ENCODE results near the gene MSRB1.

Gene MSRB1, protein sequence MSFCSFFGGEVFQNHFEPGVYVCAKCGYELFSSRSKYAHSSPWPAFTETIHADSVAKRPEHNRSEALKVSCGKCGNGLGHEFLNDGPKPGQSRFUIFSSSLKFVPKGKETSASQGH

DNA sequence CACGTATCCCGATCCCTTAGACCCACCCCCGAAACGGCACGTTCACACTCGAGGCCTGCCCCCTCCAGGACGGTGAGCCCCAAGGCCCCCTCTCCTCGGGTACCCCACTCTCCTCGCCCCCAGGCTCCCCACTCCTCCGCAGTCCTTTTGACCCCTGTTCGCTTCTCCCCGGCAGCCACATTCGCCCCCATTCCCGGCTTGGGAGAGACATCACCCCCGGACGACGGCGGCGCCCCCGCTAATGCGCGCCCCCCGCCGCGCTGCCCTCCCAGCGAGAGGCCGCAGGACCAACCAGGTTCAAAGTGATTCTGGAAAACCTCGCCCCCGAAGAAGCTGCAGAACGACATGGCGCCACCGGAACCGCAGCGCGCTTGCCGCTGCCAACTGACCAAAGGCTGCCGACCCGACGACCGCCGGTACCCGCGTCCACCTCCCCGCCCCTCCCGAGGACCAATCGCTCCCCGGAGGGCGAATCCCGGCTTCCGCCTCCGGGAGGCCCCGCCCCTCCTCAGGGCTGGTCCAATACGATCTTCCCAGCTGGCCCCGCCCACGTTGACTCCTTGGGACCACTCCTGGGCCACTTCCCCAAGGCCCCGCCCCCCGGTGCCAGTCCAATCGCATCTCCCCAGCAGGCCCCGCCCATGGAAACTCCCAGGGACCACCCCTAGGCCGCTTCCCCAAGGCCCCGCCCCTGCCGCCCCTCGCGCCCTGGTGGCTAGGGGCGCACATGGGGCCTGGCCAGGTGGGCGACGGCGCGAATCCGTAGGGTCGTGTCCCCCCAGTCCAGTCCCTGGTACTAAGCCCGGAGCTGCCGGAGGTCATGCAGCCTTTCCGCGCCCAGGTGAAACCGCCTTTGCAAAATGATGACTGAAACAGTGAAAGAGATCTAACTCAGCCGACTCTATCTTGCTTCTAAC, at the start of gene MSRB1:
MSRB1 (minus strand) TSS at position 390 of the 917 bp plus-strand sequence; CDS start at position 347, 43 bp downstream.
- peak; percentile 98 to 99 for DNase-seq

GRCh38 chr16:1991948-1992703, 49.1 kb upstream of the MSRB1 start:
- DNase-seq: peak; percentile 97 to 98

DNA sequence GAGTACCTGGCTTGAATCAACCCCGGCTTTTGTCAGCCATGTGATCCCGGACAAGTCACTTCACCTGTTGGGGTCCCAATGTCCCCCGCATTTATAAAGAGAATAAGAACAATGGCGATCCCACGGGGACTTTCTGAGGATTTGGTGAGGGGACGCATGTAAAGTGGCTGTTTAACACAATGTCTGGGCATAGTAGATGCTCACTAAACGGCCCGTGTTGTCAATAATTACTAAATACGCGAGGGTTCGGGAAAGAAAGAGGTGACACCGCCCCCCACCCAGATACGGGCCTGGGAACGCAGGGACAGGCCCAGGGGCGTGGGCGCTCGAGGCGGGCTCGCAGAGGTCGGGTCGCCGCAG, 48.6 kb upstream of the MSRB1 start:
- DNase-seq: no peak

DNA sequence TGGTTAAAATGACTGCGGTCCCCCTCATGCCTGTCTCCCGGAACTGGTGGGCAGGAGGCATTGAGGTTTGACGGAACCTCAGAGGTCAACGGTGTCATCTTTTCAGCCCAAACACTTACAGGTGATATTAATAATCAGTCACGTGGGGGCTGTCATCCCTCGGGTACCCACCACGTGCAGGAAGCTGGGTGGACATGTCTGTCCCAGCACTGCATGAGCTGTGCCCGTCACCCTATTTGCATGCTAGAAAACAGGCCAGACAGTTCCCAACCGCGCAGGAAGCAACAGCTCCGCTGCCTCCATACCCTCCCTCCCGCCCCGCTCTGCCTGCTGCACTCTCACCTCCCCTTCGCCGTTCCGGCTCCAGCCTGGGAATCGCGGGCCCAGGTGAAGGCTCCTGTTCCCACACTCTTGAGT, 48.1 kb upstream of the MSRB1 start:
- DNase-seq: peak; percentile 68 to 80

GRCh38 chr16:1990351-1991134, 47.5 kb upstream of the MSRB1 start:
- peak; percentile 59 to 63 for DNase-seq

DNA sequence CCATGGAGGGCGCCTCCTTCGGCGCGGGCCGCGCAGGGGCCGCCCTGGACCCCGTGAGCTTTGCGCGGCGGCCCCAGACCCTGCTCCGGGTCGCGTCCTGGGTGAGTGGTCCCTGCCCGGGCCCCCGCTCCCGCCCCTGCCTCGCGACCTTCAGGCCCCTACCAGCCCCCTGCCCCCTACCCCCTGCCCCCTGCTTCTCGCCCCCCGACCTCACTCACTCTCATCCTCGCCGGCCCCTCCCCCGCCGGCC, 47.0 kb upstream of the MSRB1 start:
- DNase-seq: no peak

- DNase-seq: no peak
Observed at GRCh38 chr16:1989209-1990100, 46.5 kb upstream of the MSRB1 start, which contains the start of gene SYNGR3. Gene SYNGR3 (plus strand): TSS chr16:1989970. CDS start chr16:1990103, 133 bp downstream.

- no peak for DNase-seq
Observed at GRCh38 chr16:1987198-1987597, 44.2 kb upstream of the MSRB1 start.

- DNase-seq: no peak
Observed at GRCh38 chr16:1985466-1986150, 42.6 kb upstream of the MSRB1 start.

GRCh38 chr16:1984347-1985225, 41.6 kb upstream of the MSRB1 start:
- DNase-seq: no peak

DNA sequence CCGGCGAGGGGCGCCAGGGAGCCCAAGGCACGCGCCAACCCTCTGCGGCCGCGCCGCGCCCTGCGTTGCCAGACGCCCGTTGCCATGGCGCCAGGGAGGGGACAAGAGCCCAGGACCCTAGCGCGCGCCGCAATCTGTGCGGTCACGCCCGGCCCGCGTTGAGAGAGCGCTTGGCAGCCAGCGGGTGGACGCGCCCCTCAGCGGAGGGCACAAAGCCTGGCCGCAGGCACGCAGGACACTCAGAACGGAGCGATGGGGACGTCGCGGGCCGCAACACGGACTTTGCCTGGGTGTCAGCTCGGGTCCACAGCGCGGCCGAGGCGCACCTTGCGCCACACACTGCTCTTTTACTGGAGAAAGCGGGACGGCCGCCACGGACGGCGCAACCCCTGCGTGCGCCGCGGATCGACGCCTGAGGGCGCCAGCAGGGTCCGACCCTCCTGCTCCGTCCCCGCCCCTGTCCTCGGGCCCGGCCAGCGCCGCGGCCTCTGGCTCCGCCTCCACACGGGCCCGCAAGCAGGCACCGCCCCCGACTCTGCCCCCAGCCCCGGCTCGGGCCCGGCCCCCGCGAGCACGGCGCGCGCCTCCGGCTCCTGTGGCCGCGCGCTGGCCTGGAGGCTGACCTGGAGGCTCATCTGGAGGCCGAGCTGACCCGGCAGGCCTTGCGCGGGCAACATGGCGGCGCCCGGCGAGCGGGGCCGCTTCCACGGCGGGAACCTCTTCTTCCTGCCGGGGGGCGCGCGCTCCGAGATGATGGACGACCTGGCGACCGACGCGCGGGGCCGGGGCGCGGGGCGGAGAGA, 40.7 kb upstream of the MSRB1 start, which contains the start of gene GFER:
GFER (plus strand) TSS at position 650 of the 803 bp plus-strand sequence; CDS start at position 676, 26 bp downstream.
- DNase-seq: peak; percentile 80 to 84

GRCh38 chr16:1982991-1983543, 40.1 kb upstream of the MSRB1 start:
- DNase-seq: no peak

DNA sequence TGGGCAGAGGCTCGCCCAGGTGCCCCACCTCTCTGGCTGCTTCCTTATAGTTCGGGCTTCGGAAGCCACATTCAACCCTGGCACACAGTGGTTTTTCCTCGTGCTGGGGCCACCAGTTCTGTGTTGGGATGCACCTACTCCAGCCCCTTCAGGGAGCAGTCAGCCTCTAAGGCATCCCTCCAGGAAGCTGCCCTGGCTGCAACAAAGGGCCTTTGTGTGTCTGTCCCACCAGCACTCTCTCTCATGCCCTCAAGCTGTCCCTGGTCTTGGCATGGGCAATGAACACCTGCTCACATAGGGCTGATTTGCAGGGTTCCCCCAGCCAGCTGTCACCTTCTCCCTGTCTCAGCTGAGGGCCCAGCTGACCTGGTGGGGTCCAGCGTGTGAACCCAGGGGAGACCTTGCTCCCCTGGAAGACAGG, 39.0 kb upstream of the MSRB1 start:
- DNase-seq: no peak

DNA sequence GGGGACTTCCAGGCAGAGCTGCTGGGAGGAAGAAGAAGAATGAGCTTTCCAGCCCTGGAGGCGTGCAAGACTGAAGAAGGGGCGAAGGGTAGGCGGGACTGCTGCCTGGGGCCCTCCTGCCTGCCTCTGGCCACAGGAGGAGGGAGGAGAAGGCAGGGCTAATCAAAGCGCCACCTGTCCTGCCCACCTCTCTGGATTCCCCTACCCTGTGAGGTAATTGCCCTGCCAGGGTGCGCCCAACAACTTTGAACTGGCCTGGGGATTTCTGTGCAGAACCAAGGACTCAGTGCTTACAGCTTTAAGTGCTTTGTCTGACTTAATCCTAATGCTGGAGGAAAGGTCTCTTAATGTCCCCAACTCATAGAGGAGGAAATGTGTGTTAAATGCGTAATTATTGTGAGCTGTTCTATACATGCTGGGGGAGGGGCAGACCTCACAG, 38.4 kb upstream of the MSRB1 start, which contains the start of gene NOXO1:
NOXO1 (minus strand) TSS at position 72 of the 439 bp plus-strand sequence. CDS start 290 bp downstream, outside the sequence.
- no peak for DNase-seq

DNA sequence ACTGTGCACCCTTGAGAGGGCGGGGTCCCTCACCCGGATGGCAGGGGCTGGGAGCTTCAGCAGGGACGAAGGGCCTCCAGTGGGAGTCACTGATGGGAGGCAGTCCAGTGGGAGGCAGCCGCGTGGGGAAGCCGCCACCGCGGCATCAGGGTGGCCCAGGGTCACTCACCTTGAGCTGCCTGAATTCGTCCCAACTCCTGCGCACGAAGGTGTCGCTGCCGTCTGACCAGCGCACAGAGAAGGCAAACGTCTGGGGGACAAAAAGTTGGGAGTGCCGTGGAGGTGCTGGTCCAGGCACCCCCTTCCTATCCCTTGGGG, 37.7 kb upstream of the MSRB1 start:
- no peak for DNase-seq

- no peak for DNase-seq
Observed at GRCh38 chr16:1980030-1980769, 37.2 kb upstream of the MSRB1 start.

DNA sequence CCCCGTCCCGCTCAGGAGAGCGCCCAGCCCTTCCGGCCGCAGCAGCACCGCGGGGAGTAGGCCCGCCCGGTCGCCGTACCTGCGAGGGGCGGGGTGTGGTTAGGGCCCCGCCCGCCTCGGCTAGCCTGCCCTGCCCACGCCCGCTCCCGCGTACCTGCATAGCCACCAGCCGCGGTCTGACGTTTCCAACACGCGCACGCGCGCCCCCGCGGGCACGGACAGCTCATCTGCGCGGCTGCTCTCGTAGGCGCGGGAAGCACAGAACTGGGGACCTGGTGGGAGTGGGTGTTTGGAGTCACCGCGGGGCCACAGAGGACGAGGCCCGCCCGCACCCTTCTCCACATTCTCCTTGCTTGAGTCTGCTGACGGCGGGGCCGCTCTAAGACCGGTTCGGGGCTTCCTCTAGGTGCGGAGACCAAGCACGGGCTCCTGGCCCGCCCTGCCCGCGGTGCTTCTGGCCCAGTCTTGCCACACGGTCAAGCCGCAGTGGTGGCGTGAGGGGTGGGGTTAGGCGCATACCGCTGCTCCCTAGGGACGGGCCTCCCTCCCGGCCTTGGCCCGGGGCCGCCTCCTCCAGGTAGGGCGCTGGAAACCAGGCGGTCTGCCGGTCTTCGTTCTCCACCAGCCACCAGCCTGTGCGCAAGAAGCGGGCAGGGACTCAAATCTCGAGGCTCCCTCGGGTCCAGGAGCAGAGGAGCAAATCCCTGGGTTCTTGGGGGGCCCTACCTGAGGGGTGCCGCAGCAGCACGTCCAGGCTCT, 36.5 kb upstream of the MSRB1 start:
- peak in 1 of 2 donors; percentile 41 for DNase-seq

All from CD4-positive, alpha-beta T cell treated with Interleukin-4 for 1 hour (primary cell).